SK-N-DZ (cell line): ENCODE data around the gene UBE2G2.

Experiments used
- DNase-seq: peaks from one replicate; pipeline ENCODE4 v3.0.0-alpha.2; 2015; ENCODE audit warnings: low spot score

Gene UBE2G2

GRCh38 chr21:44791993-44792392 is 9.6 kb downstream of the UBE2G2 start:
- DNase-seq, result no peak

- DNase-seq, result no peak
Observed at GRCh38 chr21:44791246-44791645, 10.4 kb downstream of the UBE2G2 start.

- no peak for DNase-seq
Observed at GRCh38 chr21:44790368-44790767, 11.3 kb downstream of the UBE2G2 start.

- DNase-seq, result no peak
Observed at GRCh38 chr21:44789880-44790279, 11.7 kb downstream of the UBE2G2 start.

- no peak for DNase-seq
Observed at GRCh38 chr21:44785620-44786335, 15.8 kb downstream of the UBE2G2 start.

GRCh38 chr21:44784810-44785209 is 16.8 kb downstream of the UBE2G2 start:
- no peak for DNase-seq

- DNase-seq, result no peak
Observed at GRCh38 chr21:44783020-44783696, 18.5 kb downstream of the UBE2G2 start.

GRCh38 chr21:44780767-44781459 is 20.7 kb downstream of the UBE2G2 start:
- DNase-seq, result no peak

- no peak for DNase-seq
Observed at GRCh38 chr21:44780137-44780502, 21.5 kb downstream of the UBE2G2 start.

- DNase-seq, result no peak
Observed at GRCh38 chr21:44779417-44780136, 22.0 kb downstream of the UBE2G2 start.

GRCh38 chr21:44778983-44779382 is 22.6 kb downstream of the UBE2G2 start:
- no peak for DNase-seq

GRCh38 chr21:44778499-44778911 is 23.1 kb downstream of the UBE2G2 start:
- no peak for DNase-seq

- DNase-seq, result no peak
Observed at GRCh38 chr21:44778094-44778493, 23.5 kb downstream of the UBE2G2 start.

GRCh38 chr21:44774972-44775371 is 26.6 kb downstream of the UBE2G2 start:
- no peak for DNase-seq

GRCh38 chr21:44773291-44773932 is 28.2 kb downstream of the UBE2G2 start:
- DNase-seq, result no peak

GRCh38 chr21:44771896-44772525 is 29.6 kb downstream of the UBE2G2 start:
- DNase-seq, result no peak

GRCh38 chr21:44767834-44768831 is 33.5 kb downstream of the UBE2G2 start:
- peak; percentile 10 for DNase-seq

- DNase-seq, result no peak
Observed at GRCh38 chr21:44766818-44767354, 34.7 kb downstream of the UBE2G2 start.

GRCh38 chr21:44766014-44766817 is 35.4 kb downstream of the UBE2G2 start:
- DNase-seq, result no peak
